Measurements from ENCODE around the gene GCC1.
A peak's percentile ranks its signal among the peaks of the same experiment; 100 is the strongest.
"Not testable (repeated sequence)": the region's sequence is repeated elsewhere in the genome, so short reads cannot be mapped to it uniquely, and the experiment has no call there.

GCC1 gene

DNA sequence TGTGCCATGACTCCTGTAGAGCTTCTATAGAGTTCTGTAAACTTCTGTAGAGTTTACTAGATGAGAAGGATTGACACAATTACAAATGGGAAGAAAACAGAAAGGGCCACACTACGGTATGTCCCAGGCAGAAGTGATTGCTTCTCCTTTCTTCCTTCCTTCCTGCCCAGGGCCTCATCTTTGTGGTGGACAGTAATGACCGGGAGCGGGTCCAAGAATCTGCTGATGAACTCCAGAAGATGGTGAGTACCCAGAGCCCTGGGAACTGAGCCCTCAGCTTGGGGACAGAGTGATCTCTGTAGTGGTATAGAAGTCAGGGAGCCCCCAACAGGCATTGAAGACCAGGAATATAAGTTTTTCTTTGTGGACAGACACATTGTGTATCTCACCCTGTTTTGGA is 4.5 kb upstream of the GCC1 start:
- no peak for DNase-seq

DNA sequence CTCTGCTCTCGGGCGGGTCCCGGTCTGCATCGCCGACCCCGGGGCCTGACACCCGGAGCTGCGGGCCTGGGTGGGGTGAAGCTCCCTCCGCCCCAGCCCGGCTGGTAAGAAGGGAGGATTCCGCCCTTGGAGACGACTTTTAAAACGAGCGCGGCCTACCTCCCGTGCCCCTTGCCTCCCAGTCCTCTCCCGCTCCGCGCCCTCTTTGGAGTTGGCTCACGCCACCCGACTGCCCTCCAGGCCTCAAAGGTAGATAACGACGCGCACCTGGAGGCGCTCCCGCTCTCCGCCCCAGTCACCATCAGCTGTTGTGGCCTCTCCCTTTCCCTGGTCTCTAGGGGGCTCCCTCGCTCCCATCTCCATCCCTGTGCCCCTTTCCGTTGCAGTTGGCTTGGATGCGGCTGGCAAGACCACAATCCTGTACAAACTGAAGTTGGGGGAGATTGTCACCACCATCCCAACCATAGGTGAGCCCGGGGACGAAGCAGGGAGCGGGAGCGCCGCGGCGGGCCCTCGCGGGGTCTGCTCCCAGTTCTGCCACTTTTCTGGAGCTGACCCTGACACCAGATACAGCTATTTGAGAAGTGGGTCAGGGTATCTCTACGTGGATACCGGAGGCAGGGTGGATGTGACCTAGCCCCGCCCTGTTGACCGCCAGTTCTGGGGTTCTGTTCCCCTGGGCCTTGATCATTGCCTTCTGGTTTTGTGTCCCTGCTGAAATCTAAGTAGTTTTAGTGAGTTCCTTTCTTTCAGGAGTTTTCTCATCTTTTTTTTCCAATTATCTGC is 3.5 kb upstream of the GCC1 start:
- DNase-seq, result peak; percentile 24 to 28

DNA sequence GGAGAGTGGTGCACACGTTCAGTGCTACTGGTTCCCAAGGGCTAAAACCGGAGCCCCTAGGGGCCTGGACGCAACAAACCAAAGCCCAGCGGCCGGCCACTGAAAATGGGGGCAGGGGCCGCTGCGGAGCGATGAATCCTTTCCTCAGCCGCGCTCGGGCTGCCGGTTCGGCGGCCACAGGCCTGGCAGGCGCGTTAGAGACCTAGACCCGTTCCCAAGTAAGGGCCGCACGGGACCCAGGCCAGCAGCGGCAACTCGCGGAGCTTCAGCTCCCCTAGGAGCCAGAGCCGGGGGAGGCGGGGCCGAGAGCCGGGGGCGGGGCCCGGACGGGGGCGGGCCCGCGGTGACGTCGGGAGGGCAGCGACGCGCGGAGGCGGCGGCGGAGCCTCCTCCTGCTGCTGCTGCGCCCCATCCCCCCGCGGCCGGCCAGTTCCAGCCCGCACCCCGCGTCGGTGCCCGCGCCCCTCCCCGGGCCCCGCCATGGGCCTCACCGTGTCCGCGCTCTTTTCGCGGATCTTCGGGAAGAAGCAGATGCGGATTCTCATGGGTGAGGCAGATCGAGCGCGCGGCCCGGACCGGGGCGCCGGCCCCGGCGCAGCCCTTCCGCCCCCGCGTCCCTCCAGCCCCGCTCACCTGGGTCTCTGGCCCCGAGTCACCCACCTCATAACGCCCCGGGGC is 2.8 kb upstream of the GCC1 start, which contains the start of gene ARF5:
Gene ARF5, plus strand, starts transcription at position 393 of the 678 bp plus-strand sequence. Its CDS starts 88 bp downstream, at position 481.
- peak; percentile 86 to 88 for DNase-seq

DNA sequence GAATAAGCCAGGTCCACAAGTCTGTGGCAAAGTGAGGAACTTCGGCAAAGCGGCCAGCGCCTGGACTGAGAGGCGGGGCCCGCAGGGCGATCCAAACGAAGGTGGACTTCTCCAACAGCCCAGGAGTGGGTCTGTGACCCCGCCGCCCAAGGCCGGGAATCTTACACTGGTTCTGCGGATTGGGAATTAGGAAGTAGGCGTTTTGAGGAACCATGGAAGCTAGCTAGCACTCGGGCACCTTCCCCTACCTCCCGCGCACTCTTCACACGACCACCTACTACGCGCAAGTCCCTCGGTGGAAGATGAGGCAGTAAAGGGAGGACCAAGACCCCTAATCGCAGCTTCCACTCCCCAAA is 2.2 kb upstream of the GCC1 start:
- no peak for DNase-seq

DNA sequence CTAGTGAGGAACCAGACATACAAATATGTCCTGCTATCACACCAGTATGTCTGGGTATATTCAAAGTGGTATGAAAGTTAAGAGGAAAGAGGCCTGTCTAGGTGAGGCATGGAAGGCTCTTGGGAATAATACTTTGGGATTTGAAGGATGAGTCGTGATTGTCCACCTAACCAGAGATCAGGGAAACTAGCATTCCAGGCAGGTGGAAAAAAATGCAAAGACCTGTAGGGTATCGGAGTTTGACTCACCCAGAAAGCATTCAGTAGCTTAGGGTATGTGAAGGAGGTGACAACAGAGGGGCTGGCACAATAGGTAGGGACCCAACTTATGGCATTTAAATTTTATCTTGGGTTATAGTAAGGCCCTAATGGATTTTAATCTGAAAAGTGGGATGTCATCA is 950 bp upstream of the GCC1 start:
- no peak for DNase-seq

DNA sequence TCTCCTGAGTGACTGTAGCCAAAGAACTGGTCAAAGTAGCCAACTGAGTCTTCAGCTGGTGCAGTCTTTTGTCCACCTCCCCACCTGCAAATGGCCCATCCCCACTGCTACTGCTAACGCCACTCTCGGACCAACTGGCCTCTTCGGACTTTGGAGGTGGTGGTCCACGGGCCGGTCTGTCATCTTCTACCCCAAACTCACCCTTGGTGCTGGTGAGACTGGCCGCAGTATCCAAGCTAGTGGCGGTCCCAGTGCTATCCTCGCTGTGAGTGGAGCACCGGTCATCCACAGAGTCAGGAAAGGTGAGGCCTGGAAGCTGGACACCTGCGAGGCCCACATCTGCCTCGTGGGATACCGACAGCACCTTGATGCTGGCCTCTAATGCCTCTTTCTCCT is 750 bp downstream of the GCC1 start:
- DNase-seq, result no peak

DNA sequence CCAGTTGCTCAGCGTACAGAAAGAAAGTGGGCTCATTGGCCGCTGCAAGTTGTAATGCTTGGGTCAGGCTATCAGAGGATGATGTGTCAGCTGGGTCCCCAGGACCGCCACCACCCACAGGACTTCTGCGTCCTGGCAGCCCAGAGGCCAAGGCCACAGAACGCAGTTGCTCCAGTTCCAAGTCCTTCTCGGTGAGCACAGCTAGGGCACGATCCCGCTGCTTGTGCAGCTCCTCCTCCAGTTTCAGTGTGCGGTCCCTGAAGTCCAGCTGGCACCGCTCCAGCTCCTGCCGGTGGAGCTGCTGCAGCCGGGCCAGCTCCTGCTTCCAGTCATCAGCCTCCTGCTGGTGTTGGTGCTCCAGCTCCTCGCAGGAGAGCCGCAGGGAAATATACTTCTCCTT is 3.0 kb downstream of the GCC1 start:
- no peak for DNase-seq

DNA sequence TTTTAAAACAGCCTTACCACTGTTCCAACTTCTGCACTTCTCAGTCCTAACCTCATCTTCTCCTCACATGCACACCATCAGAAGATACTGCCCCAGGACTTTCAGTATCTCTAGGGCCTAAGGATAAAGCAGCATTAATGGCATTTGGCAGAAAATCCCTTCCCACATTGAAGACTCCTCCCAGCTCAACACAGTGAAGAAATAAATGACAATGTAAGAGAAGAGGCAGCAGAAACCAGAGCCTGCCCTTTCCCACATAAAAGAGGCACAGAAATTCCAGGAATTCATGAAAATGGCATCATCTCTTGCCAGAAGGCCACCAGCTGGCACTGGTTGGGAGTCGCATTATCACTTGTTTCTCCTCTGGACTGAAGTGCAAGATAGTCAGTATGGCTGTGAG is 3.7 kb downstream of the GCC1 start:
- DNase-seq, result no peak

DNA sequence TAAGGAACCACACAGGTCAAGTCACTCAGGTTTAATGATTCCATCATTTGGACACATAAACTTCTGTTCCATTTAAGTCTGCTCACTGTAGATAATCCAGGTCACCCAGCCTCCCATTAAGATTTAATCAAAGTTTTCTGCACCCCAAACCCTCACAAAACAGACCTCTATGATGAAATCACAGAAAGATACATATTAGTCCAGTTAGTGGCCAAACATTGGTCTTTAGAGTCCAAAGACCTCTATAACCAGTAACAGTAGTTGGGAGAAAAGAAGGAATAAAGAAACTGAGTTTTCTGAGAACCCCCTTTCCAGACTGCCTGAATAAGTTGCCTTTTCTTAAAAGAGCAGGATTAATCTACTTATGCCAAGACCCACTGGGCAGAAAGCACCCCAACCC is 4.8 kb downstream of the GCC1 start:
- no peak for DNase-seq

DNA sequence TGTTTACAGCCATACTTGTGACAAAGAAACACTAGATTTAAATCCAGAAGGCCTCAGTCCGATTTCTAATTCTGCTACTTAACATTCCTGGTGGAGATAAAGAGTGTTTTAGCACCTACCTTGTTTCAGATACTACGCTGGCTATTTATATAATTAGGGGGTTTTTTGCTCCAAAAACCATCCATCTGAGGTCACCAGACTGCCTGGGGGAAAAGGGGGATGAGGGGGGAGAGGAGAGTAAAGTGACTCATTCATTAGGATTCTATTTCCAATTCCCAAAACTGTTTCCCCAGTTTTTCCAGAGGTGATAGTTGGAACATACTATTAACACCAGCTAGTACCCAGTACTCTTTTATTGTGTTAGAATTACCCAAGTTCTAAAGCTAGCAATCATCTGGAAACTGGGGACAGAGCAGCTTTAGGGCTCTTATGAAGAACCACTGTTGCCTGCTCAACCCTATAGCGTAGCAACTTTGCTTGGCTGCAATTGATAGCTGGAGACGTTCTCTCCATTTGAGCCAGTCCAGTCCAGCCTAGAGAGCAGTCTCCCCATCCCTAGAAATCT is 6.6 kb downstream of the GCC1 start:
- no peak for DNase-seq

DNA sequence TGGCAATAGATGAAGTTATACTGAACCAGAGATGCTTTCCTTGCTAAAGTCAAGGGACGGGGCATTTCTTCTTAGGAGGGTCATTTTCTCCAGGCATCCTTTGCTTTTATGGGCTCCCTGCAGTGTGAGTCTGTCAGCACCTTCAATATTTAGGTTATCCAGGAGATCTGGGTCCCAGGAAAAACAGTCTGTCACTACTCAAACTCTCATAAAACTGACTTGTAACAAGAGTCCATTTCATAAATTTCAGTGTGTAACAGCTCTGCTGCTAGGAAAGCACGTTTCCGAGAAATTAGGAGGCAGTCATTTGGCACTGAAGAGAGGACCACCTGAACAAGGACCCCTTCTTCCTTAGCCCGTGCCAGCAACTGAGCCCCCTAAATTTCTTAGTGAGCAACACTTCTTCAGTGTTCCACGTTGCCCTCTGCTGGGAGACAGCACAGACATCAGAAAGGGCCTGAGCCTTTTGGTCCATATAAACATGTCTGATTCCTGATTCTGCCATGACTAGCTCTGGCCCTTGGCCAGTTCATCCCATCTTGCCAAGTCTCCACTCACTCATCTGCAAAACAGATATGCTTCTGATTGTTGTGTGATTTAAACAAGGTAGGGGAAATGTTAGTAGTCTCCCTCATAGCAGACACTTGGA is 7.2 kb downstream of the GCC1 start:
- DNase-seq, result no peak

DNA sequence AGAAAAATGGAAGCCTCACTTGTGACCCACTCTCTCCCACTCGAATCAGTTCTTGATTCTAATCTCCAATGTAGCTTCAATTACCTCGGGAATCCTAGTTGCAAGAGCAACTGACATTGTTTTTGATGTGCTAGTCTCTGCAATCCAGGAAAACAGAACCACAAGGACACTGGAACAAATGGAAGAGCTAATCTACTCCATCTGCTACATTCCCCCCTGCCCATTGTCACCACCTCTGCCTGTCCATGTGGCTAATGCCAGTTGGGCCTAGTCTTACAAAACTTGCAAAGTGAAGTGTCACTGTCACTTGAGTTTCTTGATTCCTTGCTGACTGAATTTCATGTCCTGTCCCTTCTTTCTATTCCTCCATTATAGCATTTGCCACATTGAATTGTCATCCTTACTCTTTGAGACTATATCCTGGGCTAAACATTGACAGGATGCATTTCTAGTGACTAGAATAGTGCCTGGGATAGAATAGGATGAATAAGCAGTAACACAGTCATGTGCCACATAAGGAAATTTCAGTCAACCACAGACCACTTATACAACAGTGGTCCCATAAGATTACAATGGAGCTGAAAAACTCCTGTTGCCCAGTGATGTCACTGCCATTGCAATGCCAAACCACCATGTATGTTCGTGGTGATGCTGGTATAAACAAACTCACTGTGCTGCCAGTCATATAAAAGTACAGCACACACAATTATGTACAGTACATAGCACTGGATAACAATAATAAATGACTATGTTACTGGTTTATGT is 13.5 kb downstream of the GCC1 start:
- DNase-seq, result no peak

DNA sequence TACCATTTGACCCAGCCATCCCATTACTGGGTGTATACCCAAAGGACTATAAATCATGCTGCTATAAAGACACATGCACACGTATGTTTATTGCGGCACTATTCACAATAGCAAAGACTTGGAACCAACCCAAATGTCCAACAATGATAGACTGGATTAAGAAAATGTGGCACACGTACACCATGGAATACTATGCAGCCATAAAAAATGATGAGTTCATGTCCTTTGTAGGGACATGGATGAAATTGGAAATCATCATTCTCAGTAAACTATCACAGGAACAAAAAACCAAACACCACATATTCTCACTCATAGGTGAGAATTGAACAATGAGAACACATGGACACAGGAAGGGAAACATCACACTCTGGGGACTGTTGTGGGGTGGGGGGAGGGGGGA is 17.4 kb downstream of the GCC1 start:
- not testable (repeated sequence) for DNase-seq

DNA sequence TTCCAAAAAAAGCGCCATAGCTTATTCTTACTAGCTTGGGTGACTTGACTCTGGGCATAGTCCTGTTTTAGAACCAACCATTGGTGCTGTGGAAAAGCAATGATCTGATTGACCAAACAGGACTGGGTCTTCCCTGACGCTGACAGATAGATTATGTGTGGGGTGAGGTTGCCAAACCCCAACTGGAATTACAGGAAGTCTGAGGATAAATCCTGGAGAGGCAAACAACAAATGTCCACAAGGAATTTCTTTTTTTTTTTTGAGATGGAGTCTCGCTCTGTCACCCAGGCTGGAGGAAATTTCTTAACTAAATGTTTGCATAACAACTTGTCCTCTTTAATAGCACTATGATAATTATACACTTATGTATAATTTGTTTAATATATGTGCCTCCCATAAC is 19.2 kb downstream of the GCC1 start:
- DNase-seq, result no peak

DNA sequence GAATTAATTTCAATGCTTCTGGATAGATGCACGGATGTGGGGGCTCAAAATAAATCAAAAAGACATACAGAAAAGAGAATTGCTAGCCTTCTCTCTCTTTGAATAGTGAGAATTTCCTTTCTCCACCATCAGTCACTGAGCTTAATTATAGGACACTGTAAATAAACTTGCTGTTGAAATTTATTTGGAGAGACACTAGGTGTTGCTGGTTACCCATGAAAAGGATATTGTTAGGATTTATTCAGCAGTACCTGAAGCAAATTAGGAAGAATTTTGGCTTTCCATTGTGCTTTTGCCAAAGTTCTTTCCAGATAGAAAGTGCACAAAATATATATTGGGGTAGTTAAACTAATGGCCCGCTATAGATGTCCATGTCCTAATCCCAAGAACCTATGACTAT is 27.6 kb downstream of the GCC1 start:
- no peak for DNase-seq

DNA sequence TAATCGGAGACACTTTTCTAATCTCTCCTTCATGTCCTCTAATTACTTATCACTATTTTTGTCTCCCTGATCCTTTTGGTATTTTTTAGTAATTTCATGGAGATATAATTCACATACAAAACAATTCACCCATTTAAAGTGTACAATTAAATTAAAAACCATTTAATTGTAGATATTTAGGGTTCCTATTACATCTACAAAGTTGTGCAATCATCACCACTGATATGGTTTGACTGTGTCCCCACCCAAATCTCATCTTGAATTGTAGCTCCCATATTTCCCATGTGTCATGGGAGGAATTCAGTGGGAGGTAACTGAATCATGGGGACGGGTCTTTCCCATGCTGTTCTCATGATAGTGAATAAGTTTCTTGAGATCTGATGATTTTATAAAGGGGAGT is 29.0 kb downstream of the GCC1 start:
- DNase-seq, result no peak

DNA sequence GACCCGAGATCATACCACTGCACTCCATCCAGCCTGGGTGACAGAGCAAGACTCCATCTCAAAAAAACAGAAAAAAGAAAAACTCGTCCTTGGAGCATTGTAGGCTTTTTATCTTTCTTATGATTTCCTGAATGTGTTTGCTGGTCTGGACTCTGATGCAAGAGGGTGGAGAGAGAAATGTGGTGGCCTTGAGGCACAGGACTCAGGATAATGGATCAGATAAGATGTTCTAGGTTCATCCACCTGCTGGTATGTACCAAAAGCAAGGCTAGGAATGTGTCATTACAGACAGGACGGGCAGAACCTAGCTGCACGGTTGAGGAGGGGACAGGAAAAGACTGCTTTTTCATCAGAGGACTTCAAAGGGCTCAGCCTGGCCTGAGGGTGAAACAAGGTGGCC is 33.5 kb downstream of the GCC1 start:
- DNase-seq, result no peak

DNA sequence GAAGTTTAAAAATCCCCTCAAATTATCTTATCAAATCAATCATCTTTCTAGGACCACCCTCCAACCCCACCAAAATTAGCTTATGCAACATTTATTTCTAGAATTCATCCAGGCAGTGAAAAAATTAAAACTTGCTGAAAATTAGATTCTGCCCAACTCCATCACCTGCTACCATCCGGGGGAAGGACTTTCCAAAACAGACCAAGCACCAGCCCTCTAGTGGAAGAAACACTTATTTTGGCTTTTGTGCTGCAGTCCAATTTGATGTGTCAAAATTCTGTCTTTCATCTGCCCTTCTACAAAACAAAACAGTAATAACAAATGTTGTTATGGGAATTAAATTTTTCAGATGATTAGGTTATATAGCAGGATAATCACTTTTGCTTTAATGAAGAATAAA is 35.1 kb downstream of the GCC1 start:
- DNase-seq, result no peak

DNA sequence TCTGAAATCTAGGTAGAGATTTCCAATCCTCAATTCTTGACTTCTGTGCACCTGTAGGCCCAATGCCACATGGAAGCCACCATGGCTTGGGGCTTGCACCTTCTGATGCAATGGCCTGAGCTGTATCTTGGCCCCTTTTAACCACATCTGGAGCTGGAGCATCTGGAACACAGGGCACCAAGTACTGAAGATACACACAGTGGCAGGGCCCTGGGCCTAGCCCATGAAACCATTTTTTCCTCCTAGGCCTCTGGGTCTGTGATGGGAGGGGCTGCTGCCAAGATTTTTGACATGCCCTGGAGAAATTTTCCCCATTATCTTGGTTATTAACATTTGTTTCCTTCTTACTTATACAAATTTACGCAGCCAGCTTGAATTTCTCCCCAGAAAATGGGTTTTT is 39.1 kb downstream of the GCC1 start:
- DNase-seq, result no peak

DNA sequence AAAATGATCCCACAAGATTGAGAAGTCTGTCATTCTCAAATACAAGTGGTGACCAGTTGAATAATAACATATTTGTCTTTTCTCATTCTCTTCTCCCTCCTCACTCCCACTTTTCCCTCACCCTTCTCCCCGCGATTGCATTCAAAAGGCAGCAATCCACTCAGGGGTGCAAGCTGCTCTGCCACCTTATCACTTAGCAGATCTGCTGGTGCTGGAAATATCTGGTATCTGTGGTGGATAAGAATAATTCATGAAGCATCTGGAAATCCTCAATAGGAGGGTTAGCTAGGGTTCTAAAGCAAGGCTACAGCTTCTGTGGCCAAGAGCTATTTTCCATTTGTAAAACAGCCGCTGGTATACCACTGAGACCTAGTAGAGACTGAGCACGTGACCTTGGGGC is 43.8 kb downstream of the GCC1 start:
- DNase-seq, result no peak

DNA sequence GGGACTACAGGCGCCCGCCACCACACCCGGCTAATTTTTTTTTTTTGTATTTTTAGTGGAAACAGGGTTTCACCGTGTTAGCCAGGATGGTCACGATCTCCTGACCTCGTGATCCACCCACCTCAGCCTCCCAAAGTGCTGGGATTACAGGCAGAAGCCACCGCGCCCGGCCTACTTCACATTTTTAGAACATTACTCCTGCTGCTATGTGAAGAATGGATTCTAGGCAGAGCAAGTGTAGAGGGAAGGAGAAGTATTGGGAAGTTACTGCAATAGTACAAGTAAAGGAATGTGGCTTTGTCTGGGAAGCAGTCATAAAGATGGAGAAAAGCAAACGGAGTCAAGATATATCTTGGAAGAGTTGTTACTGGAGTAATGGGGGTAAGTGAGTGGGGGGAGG is 44.9 kb downstream of the GCC1 start:
- not testable (repeated sequence) for DNase-seq

DNA sequence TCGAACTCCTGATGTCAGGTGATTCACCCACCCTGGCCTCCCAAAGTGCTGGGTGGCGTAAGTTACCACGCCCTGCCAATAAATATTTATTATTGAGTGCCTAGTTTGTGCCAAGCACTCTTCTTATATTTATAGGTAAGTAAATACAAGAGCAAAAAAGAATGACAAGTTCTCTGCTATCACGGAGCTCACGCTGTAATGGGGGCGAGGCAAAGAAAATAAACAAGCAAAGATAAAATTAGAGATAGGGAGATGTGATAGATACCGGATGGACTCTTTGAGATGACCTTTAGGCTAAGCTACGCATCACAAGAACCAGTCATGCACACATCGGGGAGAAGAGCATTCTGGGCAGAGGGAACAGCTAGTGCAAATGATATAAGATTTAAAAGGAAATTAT is 46.3 kb downstream of the GCC1 start:
- no peak for DNase-seq

DNA sequence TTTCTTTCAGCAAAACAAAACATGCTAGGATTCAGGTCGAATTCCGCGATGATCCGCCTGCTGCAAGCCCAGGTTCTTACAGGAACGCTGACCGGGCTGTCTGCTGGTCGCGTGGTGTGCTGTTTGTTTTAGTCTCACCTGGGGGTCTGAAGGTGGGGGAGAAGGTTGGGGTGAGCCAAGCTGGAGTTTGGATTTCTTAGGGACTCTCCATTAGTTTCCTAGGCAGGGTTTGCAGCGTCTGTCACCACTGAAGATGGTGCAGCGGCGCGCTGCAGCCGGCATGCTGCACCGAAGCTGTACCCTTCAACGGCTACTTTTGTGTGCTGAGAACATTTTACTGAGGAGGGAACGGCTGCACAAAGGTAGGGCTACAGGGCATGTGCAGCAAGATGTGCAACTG is 48.7 kb downstream of the GCC1 start:
- DNase-seq, result no peak

Measured in hippocampal formation (tissue), 2 donors.